Astrocyte (in vitro differentiated cells and primary cell): ENCODE measurements around the gene S100PBP. TPM values are rescaled to one million over a fixed set of nuclear protein-coding genes. Genes with fewer than 3 reads are reported as not detected.

ENCODE experiments used
- DNase-seq: peaks from one replicate; pipeline ENCODE4 v3.0.0-alpha.2; 2010; ENCODE audit warnings: low read depth
- FAIRE-seq: peaks from 2 replicates; lab custom pipeline; 2011; peaks lifted over from hg19 to GRCh38; lab: Jason Lieb, UNC
- H2AFZ ChIP-seq: 2 replicates; pipeline ENCODE4 v1.6.0; 2012; ENCODE audit warnings: low read depth, low read length, inconsistent platforms
- H3K27ac ChIP-seq: 2 replicates; pipeline ENCODE4 v1.5.1; 2011; ENCODE audit warnings: low read depth, low read length, inconsistent platforms
- H3K27me3 ChIP-seq: 2 replicates; pipeline ENCODE4 v1.6.0; 2011; ENCODE audit warnings: low read length, inconsistent platforms; ENCODE audit not compliant: insufficient read depth
- H3K36me3 ChIP-seq: 2 replicates; pipeline ENCODE4 v1.5.1; 2011; ENCODE audit warnings: low read length, inconsistent platforms; ENCODE audit not compliant: insufficient read depth
- H3K4me1 ChIP-seq: 2 replicates; pipeline ENCODE4 v1.5.1; 2011; ENCODE audit warnings: low read length, inconsistent platforms; ENCODE audit not compliant: insufficient read depth
- H3K4me2 ChIP-seq: 2 replicates; pipeline ENCODE4 v1.6.0; 2012; ENCODE audit warnings: low read length, inconsistent platforms
- H3K4me3 ChIP-seq: 2 replicates; pipeline ENCODE4 v1.5.1; 2011; ENCODE audit warnings: low read depth, mild to moderate bottlenecking, low read length, inconsistent platforms; ENCODE audit not compliant: insufficient read depth
- H3K79me2 ChIP-seq: 2 replicates; pipeline ENCODE4 v1.6.0; 2012; ENCODE audit warnings: mild to moderate bottlenecking, low read length, inconsistent platforms; ENCODE audit not compliant: insufficient read depth
- H3K9ac ChIP-seq: 2 replicates; pipeline ENCODE4 v1.6.0; 2012; ENCODE audit warnings: mild to moderate bottlenecking, low read length, inconsistent platforms
- H3K9me3 ChIP-seq: 2 replicates; pipeline ENCODE4 v1.5.1; 2012; ENCODE audit warnings: low read depth, mild to moderate bottlenecking, low read length, inconsistent platforms; ENCODE audit not compliant: insufficient read depth
- H4K20me1 ChIP-seq: 2 replicates; pipeline ENCODE4 v1.6.0; 2012; ENCODE audit warnings: low read length, inconsistent platforms; ENCODE audit not compliant: insufficient read depth
- H3K27ac Mint-ChIP-seq: one replicate; pipeline ENCODE4 v1.8.0; 2021; ENCODE audit warnings: mild to moderate bottlenecking, mixed read lengths; ENCODE audit not compliant: unreplicated experiment
- H3K27me3 Mint-ChIP-seq: one replicate; pipeline ENCODE4 v1.8.0; 2021; ENCODE audit warnings: low read depth, mixed read lengths; ENCODE audit not compliant: unreplicated experiment
- H3K36me3 Mint-ChIP-seq: one replicate; pipeline ENCODE4 v1.8.0; 2021; ENCODE audit warnings: low read depth, mixed read lengths; ENCODE audit not compliant: unreplicated experiment
- H3K4me1 Mint-ChIP-seq: one replicate; pipeline ENCODE4 v1.8.0; 2021; ENCODE audit warnings: low read depth, mixed read lengths; ENCODE audit not compliant: unreplicated experiment
- H3K4me3 Mint-ChIP-seq: one replicate; pipeline ENCODE4 v1.8.0; 2021; ENCODE audit warnings: mild to moderate bottlenecking, moderate library complexity, mixed read lengths; ENCODE audit not compliant: unreplicated experiment
- H3K9me3 Mint-ChIP-seq: one replicate; pipeline ENCODE4 v1.8.0; 2021; ENCODE audit warnings: mild to moderate bottlenecking, mixed read lengths; ENCODE audit not compliant: unreplicated experiment
- CTCF ChIP-seq: IDR thresholded peaks from 2 replicates; pipeline ENCODE4 v1.5.1; 2011; ENCODE audit warnings: low read depth, mild to moderate bottlenecking, inconsistent platforms, low read length, moderate library complexity; ENCODE audit not compliant: insufficient read depth
- EZH2 ChIP-seq: IDR thresholded peaks from 2 replicates; pipeline ENCODE4 v1.6.1; 2012; ENCODE audit warnings: mild to moderate bottlenecking, low read length, inconsistent platforms; ENCODE audit not compliant: insufficient read depth
- total RNA-seq: library from RNA; stranded (reverse); gene quantifications from 2 replicates; pipeline ENCODE4 v1.2.1, GENCODE V29; 2021

Gene S100PBP
- total RNA-seq, 1 donor from 2014 or later, result 40.3 TPM

- H3K9me3 Mint-ChIP-seq, result no peaks in the 10 kb centered on the region
- H3K79me2 ChIP-seq, result no peaks in the 10 kb centered on the region
- no peak overlapping the region for H3K4me2 ChIP-seq
- peaks cover 37% of the 10 kb centered on the region for H3K27me3 Mint-ChIP-seq
- TF ChIP-seq EZH2 (no peak), CTCF (no peak)
- peaks cover 5% of the 10 kb centered on the region for H4K20me1 ChIP-seq
- DNase-seq, result no peak
- no peak overlapping the region for H3K27ac ChIP-seq
- H3K36me3 ChIP-seq, result no peaks in the 10 kb centered on the region
- H3K27me3 ChIP-seq, result peaks cover 5% of the 10 kb centered on the region
- H3K36me3 Mint-ChIP-seq, result peaks cover 28% of the 10 kb centered on the region
- H3K9ac ChIP-seq, result no peak overlapping the region
- no peak for FAIRE-seq
- no peak overlapping the region for H3K4me3 ChIP-seq
- H3K4me3 Mint-ChIP-seq, result no peak overlapping the region
- H3K4me1 Mint-ChIP-seq, result no peaks in the 10 kb centered on the region
- H3K4me1 ChIP-seq, result peaks cover 5% of the 10 kb centered on the region
- H2AFZ ChIP-seq, result no peak overlapping the region
- no peaks in the 10 kb centered on the region for H3K9me3 ChIP-seq
- H3K27ac Mint-ChIP-seq, result no peak overlapping the region
Measured at GRCh38 chr1:32867151-32867550, 49.7 kb downstream of the S100PBP start.

- TF ChIP-seq EZH2 (no peak), CTCF (no peak)
Measured at GRCh38 chr1:32867671-32868070, 50.2 kb downstream of the S100PBP start.

GRCh38 chr1:32868085-32868484, 50.6 kb downstream of the S100PBP start:
- Mint-ChIP-seq H3K4me3 (no peak overlapping the region), H3K4me1 (no peaks in the 10 kb centered on the region), H3K36me3 (peaks cover 24% of the 10 kb centered on the region), H3K27ac (no peak overlapping the region), H3K9me3 (no peaks in the 10 kb centered on the region), H3K27me3 (peaks cover 42% of the 10 kb centered on the region)
- H3K27me3 ChIP-seq, result peaks cover 5% of the 10 kb centered on the region
- no peak overlapping the region for H3K4me2 ChIP-seq
- no peaks in the 10 kb centered on the region for H3K36me3 ChIP-seq
- H3K27ac ChIP-seq, result no peak overlapping the region
- H4K20me1 ChIP-seq, result peaks cover 5% of the 10 kb centered on the region
- H3K9ac ChIP-seq, result no peak overlapping the region
- no peak for TF ChIP-seq EZH2
- TF ChIP-seq CTCF, result no peak
- DNase-seq, result no peak
- H3K9me3 ChIP-seq, result no peaks in the 10 kb centered on the region
- FAIRE-seq, result no peak
- peaks cover 5% of the 10 kb centered on the region for H3K4me1 ChIP-seq
- no peaks in the 10 kb centered on the region for H3K79me2 ChIP-seq
- no peak overlapping the region for H3K4me3 ChIP-seq
- no peak overlapping the region for H2AFZ ChIP-seq

More at GRCh38 chr1:32867671-32868070, 50.2 kb downstream of the S100PBP start:
- Histone ChIP-seq H3K4me3 (no peak overlapping the region), H3K4me2 (no peak overlapping the region), H4K20me1 (peaks cover 5% of the 10 kb centered on the region), H3K9ac (no peak overlapping the region), H3K9me3 (no peaks in the 10 kb centered on the region), H3K36me3 (no peaks in the 10 kb centered on the region), H3K27ac (no peak overlapping the region), H3K4me1 (peaks cover 5% of the 10 kb centered on the region), H2AFZ (no peak overlapping the region), H3K79me2 (no peaks in the 10 kb centered on the region), H3K27me3 (peaks cover 5% of the 10 kb centered on the region)
- Mint-ChIP-seq H3K27me3 (peaks cover 40% of the 10 kb centered on the region), H3K4me3 (no peak overlapping the region), H3K27ac (no peak overlapping the region), H3K36me3 (peaks cover 24% of the 10 kb centered on the region), H3K4me1 (no peaks in the 10 kb centered on the region), H3K9me3 (no peaks in the 10 kb centered on the region)
- FAIRE-seq (no peak), DNase-seq (no peak)
